SIG-M5 (cell line): ENCODE measurements around the gene ARL2.
"Not testable (repeated sequence)": the region's sequence is repeated elsewhere in the genome, so short reads cannot be mapped to it uniquely, and the experiment has no call there.

Experiments
- DNase-seq: peaks from one replicate; lab custom pipeline; 2025; lab: John Stamatoyannopoulos, UW

The ARL2 gene

GRCh38 chr11:65008016-65008415, 5.9 kb upstream of the ARL2 start:
- no peak for DNase-seq

- no peak for DNase-seq
Observed at GRCh38 chr11:65008873-65009272, 5.1 kb upstream of the ARL2 start.

- DNase-seq = peak; percentile 12
Observed at GRCh38 chr11:65013130-65013887, 651 bp upstream of the ARL2 start.

- DNase-seq = no peak
Observed at GRCh38 chr11:65014726-65015227, 817 bp downstream of the ARL2 start.

GRCh38 chr11:65016705-65017104, 2.7 kb downstream of the ARL2 start:
- DNase-seq = no peak

- no peak for DNase-seq
Observed at GRCh38 chr11:65017937-65018336, 4.0 kb downstream of the ARL2 start.

- no peak for DNase-seq
Observed at GRCh38 chr11:65019824-65020223, 5.9 kb downstream of the ARL2 start.

GRCh38 chr11:65021003-65021402, 7.0 kb downstream of the ARL2 start:
- DNase-seq = no peak

- no peak for DNase-seq
Observed at GRCh38 chr11:65021509-65021908, 7.5 kb downstream of the ARL2 start.

- not testable (repeated sequence) for DNase-seq
Observed at GRCh38 chr11:65023502-65023901, 9.5 kb downstream of the ARL2 start.

- DNase-seq = no peak
Observed at GRCh38 chr11:65026810-65027209, 12.8 kb downstream of the ARL2 start.

GRCh38 chr11:65027213-65028067, 13.5 kb downstream of the ARL2 start, which contains the start of gene SNX15:
TSS of gene SNX15 (plus strand) at chr11:65027439. CDS start at chr11:65027538, 99 bp downstream.
- DNase-seq = peak; percentile 81

GRCh38 chr11:65032216-65032615, 18.3 kb downstream of the ARL2 start:
- no peak for DNase-seq

- no peak for DNase-seq
Observed at GRCh38 chr11:65034423-65034822, 20.5 kb downstream of the ARL2 start.

- DNase-seq = no peak
Observed at GRCh38 chr11:65035579-65035978, 21.6 kb downstream of the ARL2 start.

- DNase-seq = no peak
Observed at GRCh38 chr11:65036931-65037330, 23.0 kb downstream of the ARL2 start.

- DNase-seq = no peak
Observed at GRCh38 chr11:65040520-65040846, 26.5 kb downstream of the ARL2 start.

- DNase-seq = peak; percentile 77
Observed at GRCh38 chr11:65040847-65041622, 27.1 kb downstream of the ARL2 start, which contains the start of gene SAC3D1. TSS of gene SAC3D1 (plus strand) at chr11:65041210. CDS start at chr11:65041293, 83 bp downstream.

GRCh38 chr11:65042891-65043290, 28.9 kb downstream of the ARL2 start:
- DNase-seq = no peak

GRCh38 chr11:65043881-65044501, 30.0 kb downstream of the ARL2 start:
- DNase-seq = no peak

- DNase-seq = no peak
Observed at GRCh38 chr11:65045061-65045460, 31.1 kb downstream of the ARL2 start.

GRCh38 chr11:65045728-65046127, 31.8 kb downstream of the ARL2 start:
- no peak for DNase-seq
